DOHH2 (cell line): ENCODE results near the gene PHLDA1.

Experiments
- CTCF ChIP-seq: fragments of 200-600 bp; sonication (generic); IDR thresholded peaks from one replicate; pipeline ENCODE4 v1.5.1; 2014; ENCODE audit warnings: antibody characterized with exemption, mild to moderate bottlenecking, low read depth, low read length; ENCODE audit not compliant: poor library complexity, severe bottlenecking
- EZH2phosphoT487 ChIP-seq: fragments of 200-600 bp; sonication (generic); IDR thresholded peaks from 2 replicates; pipeline ENCODE4 v1.6.1; 2017; ENCODE audit warnings: borderline replicate concordance, mild to moderate bottlenecking, antibody characterized with exemption, low read length, moderate library complexity, mixed read lengths

GRCh38 chr12:75994069-75994740 is 37.4 kb downstream of the PHLDA1 start:
- TF ChIP-seq CTCF (no peak), EZH2phosphoT487 (no peak)
